ENCODE data around the gene FBXW8.

Gene FBXW8

GRCh38 chr12:116910645-116911451 is at the start of gene FBXW8:
TSS of gene FBXW8 (plus strand) at chr12:116910950. CDS start at chr12:116911038, 88 bp downstream.
- peak; percentile 55 to 56 for DNase-seq (ENCODE audit: low read depth in 2 of 2)

GRCh38 chr12:116861320-116861719 is 49.4 kb upstream of the FBXW8 start:
- no peak for DNase-seq (ENCODE audit: low read depth in 2 of 2)

- DNase-seq (ENCODE audit: low read depth in 2 of 2), result no peak
These were observed 48.6 kb upstream of the FBXW8 start for GRCh38 chr12:116862167-116862566.

- no peak for DNase-seq (ENCODE audit: low read depth in 2 of 2)
These were observed 47.4 kb upstream of the FBXW8 start for GRCh38 chr12:116863275-116863767.

GRCh38 chr12:116864371-116865160 is 46.2 kb upstream of the FBXW8 start:
- no peak for DNase-seq (ENCODE audit: low read depth in 2 of 2)

- no peak for DNase-seq (ENCODE audit: low read depth in 2 of 2)
These were observed 43.2 kb upstream of the FBXW8 start for GRCh38 chr12:116867523-116867922.

- DNase-seq (ENCODE audit: low read depth in 2 of 2), result no peak
These were observed 40.4 kb upstream of the FBXW8 start for GRCh38 chr12:116870306-116870705.

- DNase-seq (ENCODE audit: low read depth in 2 of 2), result no peak
These were observed 36.3 kb upstream of the FBXW8 start for GRCh38 chr12:116874324-116874995.

GRCh38 chr12:116876151-116876869 is 34.4 kb upstream of the FBXW8 start:
- no peak for DNase-seq (ENCODE audit: low read depth in 2 of 2)

GRCh38 chr12:116878567-116879508 is 31.9 kb upstream of the FBXW8 start:
- no peak for DNase-seq (ENCODE audit: low read depth in 2 of 2)

GRCh38 chr12:116879509-116880212 is 31.1 kb upstream of the FBXW8 start:
- no peak for DNase-seq (ENCODE audit: low read depth in 2 of 2)

GRCh38 chr12:116880213-116880816 is 30.4 kb upstream of the FBXW8 start:
- DNase-seq (ENCODE audit: low read depth in 2 of 2), result no peak

- peak in 1 of 2 donors; percentile 24 for DNase-seq (ENCODE audit: low read depth in 2 of 2)
These were observed 29.9 kb upstream of the FBXW8 start for GRCh38 chr12:116880817-116881324.

- no peak for DNase-seq (ENCODE audit: low read depth in 2 of 2)
These were observed 29.3 kb upstream of the FBXW8 start, which contains the start of gene HRK for GRCh38 chr12:116881325-116881876. TSS of gene HRK (minus strand) at chr12:116881441. CDS start at chr12:116881307, 134 bp downstream.

GRCh38 chr12:116881877-116882507 is 28.8 kb upstream of the FBXW8 start:
- DNase-seq (ENCODE audit: low read depth in 2 of 2), result no peak

- DNase-seq (ENCODE audit: low read depth in 2 of 2), result no peak
These were observed 28.0 kb upstream of the FBXW8 start for GRCh38 chr12:116882742-116883141.

GRCh38 chr12:116884871-116885270 is 25.9 kb upstream of the FBXW8 start:
- DNase-seq (ENCODE audit: low read depth in 2 of 2), result no peak

- DNase-seq (ENCODE audit: low read depth in 2 of 2), result no peak
These were observed 25.3 kb upstream of the FBXW8 start for GRCh38 chr12:116885491-116885890.
